WERI-Rb-1 (cell line): ENCODE measurements around the gene MEF2A.

ENCODE experiments used
- DNase-seq: peaks from one replicate; pipeline ENCODE4 v3.0.0-alpha.2; 2020
- H3K27ac ChIP-seq: fragments of 250-450 bp; sonication (Bioruptor Pico); 2 replicates; pipeline ENCODE4 v1.5.1; 2020; ENCODE audit warnings: mild to moderate bottlenecking, moderate library complexity
- H3K27me3 ChIP-seq: fragments of 250-450 bp; sonication (Bioruptor Pico); 2 replicates; pipeline ENCODE4 v1.5.1; 2021; ENCODE audit warnings: mild to moderate bottlenecking, low read depth, moderate library complexity; ENCODE audit not compliant: insufficient read depth, severe bottlenecking
- H3K36me3 ChIP-seq: fragments of 250-450 bp; sonication (Bioruptor Pico); 2 replicates; pipeline ENCODE4 v1.5.1; 2020; ENCODE audit warnings: mild to moderate bottlenecking, moderate library complexity
- H3K4me3 ChIP-seq: 2 replicates; pipeline ENCODE4 v1.5.1; 2011; ENCODE audit warnings: low read depth, mild to moderate bottlenecking, control low read depth, low read length
- H3K9me3 ChIP-seq: fragments of 250-450 bp; sonication (Bioruptor Pico); 2 replicates; pipeline ENCODE4 v1.5.1; 2021; ENCODE audit warnings: mild to moderate bottlenecking, moderate library complexity; ENCODE audit not compliant: severe bottlenecking
- TF ChIP-seq, protein P1 (sequence below): IDR thresholded peaks from 2 replicates; pipeline ENCODE4 v1.5.1; 2011; ENCODE audit warnings: low read depth, mild to moderate bottlenecking, control low read depth, inconsistent platforms, low read length

MEF2A gene

GRCh38 chr15:99635794-99636193 lies 70.0 kb downstream of the MEF2A start:
- no peaks in the 10 kb centered on the region for H3K27me3 ChIP-seq
- H3K4me3 ChIP-seq = no peak overlapping the region
- H3K27ac ChIP-seq = no peak overlapping the region
- peaks cover 24% of the 10 kb centered on the region for H3K36me3 ChIP-seq
- H3K9me3 ChIP-seq = no peaks in the 10 kb centered on the region
- DNase-seq = no peak
- TF ChIP-seq, protein P1, sequence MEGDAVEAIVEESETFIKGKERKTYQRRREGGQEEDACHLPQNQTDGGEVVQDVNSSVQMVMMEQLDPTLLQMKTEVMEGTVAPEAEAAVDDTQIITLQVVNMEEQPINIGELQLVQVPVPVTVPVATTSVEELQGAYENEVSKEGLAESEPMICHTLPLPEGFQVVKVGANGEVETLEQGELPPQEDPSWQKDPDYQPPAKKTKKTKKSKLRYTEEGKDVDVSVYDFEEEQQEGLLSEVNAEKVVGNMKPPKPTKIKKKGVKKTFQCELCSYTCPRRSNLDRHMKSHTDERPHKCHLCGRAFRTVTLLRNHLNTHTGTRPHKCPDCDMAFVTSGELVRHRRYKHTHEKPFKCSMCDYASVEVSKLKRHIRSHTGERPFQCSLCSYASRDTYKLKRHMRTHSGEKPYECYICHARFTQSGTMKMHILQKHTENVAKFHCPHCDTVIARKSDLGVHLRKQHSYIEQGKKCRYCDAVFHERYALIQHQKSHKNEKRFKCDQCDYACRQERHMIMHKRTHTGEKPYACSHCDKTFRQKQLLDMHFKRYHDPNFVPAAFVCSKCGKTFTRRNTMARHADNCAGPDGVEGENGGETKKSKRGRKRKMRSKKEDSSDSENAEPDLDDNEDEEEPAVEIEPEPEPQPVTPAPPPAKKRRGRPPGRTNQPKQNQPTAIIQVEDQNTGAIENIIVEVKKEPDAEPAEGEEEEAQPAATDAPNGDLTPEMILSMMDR = no peak

DNA sequence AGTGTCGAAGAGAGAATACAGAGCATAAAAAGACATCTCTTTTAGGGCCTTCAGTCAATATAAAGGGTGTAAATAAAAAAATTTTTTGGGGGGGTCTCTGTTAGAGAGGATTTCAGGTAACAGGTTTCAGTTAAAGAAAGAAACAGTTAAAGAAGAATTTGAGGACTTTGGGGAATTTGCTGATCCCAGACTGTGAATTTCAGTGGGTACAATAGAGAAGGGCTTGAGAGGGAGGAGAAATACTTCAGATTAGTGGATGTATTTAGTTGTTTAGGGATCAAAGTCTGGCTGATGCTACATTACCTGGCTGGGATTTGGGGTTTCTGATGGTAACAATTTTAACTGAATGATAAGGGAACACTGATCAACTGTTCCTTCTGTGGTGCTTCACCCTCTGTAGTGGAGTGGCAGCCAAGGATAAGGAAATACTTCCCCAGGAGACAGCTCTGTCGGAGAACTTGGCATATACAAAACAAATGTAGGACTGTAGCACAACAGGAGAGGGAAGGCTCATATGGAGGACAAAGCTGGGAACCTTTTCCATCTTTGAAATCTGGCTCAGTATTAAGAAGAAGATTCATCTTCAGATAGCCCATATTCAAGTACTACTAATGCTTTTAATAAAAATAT lies 79.2 kb downstream of the MEF2A start:
- H3K4me3 ChIP-seq = no peak overlapping the region
- no peak overlapping the region for H3K27ac ChIP-seq
- TF ChIP-seq, protein P1 = no peak
- peaks cover 17% of the 10 kb centered on the region for H3K36me3 ChIP-seq
- no peaks in the 10 kb centered on the region for H3K9me3 ChIP-seq
- no peak for DNase-seq
- H3K27me3 ChIP-seq = no peaks in the 10 kb centered on the region

DNA sequence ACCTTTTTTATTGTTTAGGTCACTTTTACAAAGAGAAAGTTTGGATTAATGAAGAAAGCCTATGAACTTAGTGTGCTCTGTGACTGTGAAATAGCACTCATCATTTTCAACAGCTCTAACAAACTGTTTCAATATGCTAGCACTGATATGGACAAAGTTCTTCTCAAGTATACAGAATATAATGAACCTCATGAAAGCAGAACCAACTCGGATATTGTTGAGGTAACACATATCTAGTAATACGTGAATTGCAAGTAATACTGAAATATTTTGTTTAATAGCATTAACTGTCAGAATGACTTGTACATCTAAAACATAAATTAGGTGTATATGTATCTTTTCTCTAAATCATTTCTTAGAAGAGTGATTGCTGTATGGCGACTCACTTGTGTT lies 79.8 kb downstream of the MEF2A start:
- Histone ChIP-seq H3K4me3 (no peak overlapping the region), H3K27me3 (no peaks in the 10 kb centered on the region), H3K27ac (no peak overlapping the region), H3K9me3 (no peaks in the 10 kb centered on the region), H3K36me3 (peaks cover 21% of the 10 kb centered on the region)
- TF ChIP-seq, protein P1 = no peak
- DNase-seq = no peak

- no peak overlapping the region for H3K4me3 ChIP-seq
- DNase-seq = no peak
- H3K27ac ChIP-seq = no peak overlapping the region
- H3K27me3 ChIP-seq = no peaks in the 10 kb centered on the region
- peaks cover 17% of the 10 kb centered on the region for H3K36me3 ChIP-seq
- no peaks in the 10 kb centered on the region for H3K9me3 ChIP-seq
- TF ChIP-seq, protein P1 = no peak
Measured at GRCh38 chr15:99645951-99646350, 80.2 kb downstream of the MEF2A start.

- Histone ChIP-seq H3K36me3 (peaks cover 6% of the 10 kb centered on the region), H3K9me3 (no peaks in the 10 kb centered on the region), H3K4me3 (no peak overlapping the region), H3K27me3 (no peaks in the 10 kb centered on the region), H3K27ac (no peak overlapping the region)
- DNase-seq = no peak
- TF ChIP-seq, protein P1 = no peak
Measured at GRCh38 chr15:99651023-99651807, 85.4 kb downstream of the MEF2A start.

DNA sequence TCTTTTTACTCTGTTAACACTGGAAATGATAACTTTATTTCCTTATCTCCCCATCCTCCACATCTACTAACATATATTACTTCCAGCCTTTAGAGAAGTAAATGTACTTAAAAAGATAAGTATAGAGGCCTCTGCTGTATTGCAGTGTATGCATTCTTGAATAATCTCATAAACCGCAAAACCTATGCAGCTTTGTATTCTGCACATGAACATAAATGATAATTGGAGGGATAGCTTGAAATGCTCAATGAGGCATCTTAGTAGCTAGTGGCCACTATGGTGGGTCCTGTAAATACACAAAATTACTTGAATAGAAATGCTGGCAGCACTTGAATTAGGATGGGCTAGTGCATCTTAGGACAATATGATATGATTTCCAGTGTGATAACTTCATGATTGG lies 90.4 kb downstream of the MEF2A start:
- no peak for DNase-seq
- Histone ChIP-seq H3K4me3 (no peak overlapping the region), H3K36me3 (no peaks in the 10 kb centered on the region), H3K9me3 (no peaks in the 10 kb centered on the region), H3K27ac (no peak overlapping the region), H3K27me3 (no peaks in the 10 kb centered on the region)
- TF ChIP-seq, protein P1 = no peak
